Hepatocyte (in vitro differentiated cells): ENCODE measurements around the gene PACSIN3. TPM values are rescaled to one million over a fixed set of nuclear protein-coding genes. Genes with fewer than 3 reads are reported as not detected.

Experiments used
- DNase-seq: peaks from one replicate; pipeline ENCODE4 v3.0.0-alpha.2; 2016; ENCODE audit warnings: low spot score
- H2AFZ ChIP-seq: fragments of 200-600 bp; sonication (generic); 2 replicates; pipeline ENCODE4 v1.6.0; 2016; ENCODE audit warnings: antibody characterized with exemption, mild to moderate bottlenecking
- H3K27ac ChIP-seq: fragments of 200-600 bp; sonication (generic); 2 replicates; pipeline ENCODE4 v1.5.1; 2016; ENCODE audit warnings: mild to moderate bottlenecking
- H3K27me3 ChIP-seq: fragments of 200-600 bp; sonication (generic); 2 replicates; pipeline ENCODE4 v1.6.1; 2016
- H3K36me3 ChIP-seq: fragments of 200-600 bp; sonication (generic); replicated peaks from 2 replicates; pipeline ENCODE4 v1.5.1; 2016; ENCODE audit warnings: low read depth; ENCODE audit not compliant: insufficient read depth
- H3K4me1 ChIP-seq: fragments of 200-600 bp; sonication (generic); 2 replicates; pipeline ENCODE4 v1.5.1; 2016; ENCODE audit warnings: mild to moderate bottlenecking, moderate library complexity; ENCODE audit not compliant: insufficient read depth
- H3K4me2 ChIP-seq: fragments of 200-600 bp; sonication (generic); 2 replicates; pipeline ENCODE4 v1.6.0; 2016
- H3K4me3 ChIP-seq: fragments of 200-600 bp; sonication (generic); 2 replicates; pipeline ENCODE4 v1.5.1; 2016; ENCODE audit warnings: mild to moderate bottlenecking
- H3K79me2 ChIP-seq: fragments of 200-600 bp; sonication (generic); 2 replicates; pipeline ENCODE4 v1.6.0; 2017; ENCODE audit warnings: mild to moderate bottlenecking
- H3K9me2 ChIP-seq: fragments of 200-600 bp; sonication (generic); replicated peaks from 2 replicates; pipeline ENCODE4 v1.6.0; 2017; ENCODE audit warnings: mild to moderate bottlenecking; ENCODE audit not compliant: insufficient read depth
- H3K9me3 ChIP-seq: fragments of 200-600 bp; sonication (generic); 2 replicates; pipeline ENCODE4 v1.5.1; 2016; ENCODE audit warnings: low read depth, mild to moderate bottlenecking
- H4K20me1 ChIP-seq: fragments of 200-600 bp; sonication (generic); 2 replicates; pipeline ENCODE4 v1.6.0; 2016; ENCODE audit warnings: mild to moderate bottlenecking; ENCODE audit not compliant: insufficient read depth, poor library complexity, severe bottlenecking
- EZH2 ChIP-seq: fragments of 200-600 bp; sonication (generic); IDR thresholded peaks from 2 replicates; pipeline ENCODE4 v1.6.1; 2016; ENCODE audit warnings: antibody characterized with exemption, mild to moderate bottlenecking, borderline replicate concordance
- EZH2phosphoT487 ChIP-seq: fragments of 200-600 bp; sonication (generic); IDR thresholded peaks from one replicate; pipeline ENCODE4 v1.6.1; 2018; ENCODE audit warnings: antibody characterized with exemption, mild to moderate bottlenecking, low read depth, moderate library complexity; ENCODE audit not compliant: unreplicated experiment, severe bottlenecking
- WGBS: methylation state at CpG from one replicate; pipeline ENCODE4 v1.1.6; 2016; ENCODE audit warnings: low lambda C conversion rate; ENCODE audit errors: missing lambda C conversion rate; 5-methylcytosine and 5-hydroxymethylcytosine counted together
- polyA plus RNA-seq: library from polyadenylated mRNA; unstranded; fragments of >200 nt; fragmentation: Nextera tagmentation; extraction: Ambion mirVana; gene quantifications from 2 replicates; pipeline ENCODE4 v1.2.1, GENCODE V29; 2016
- total RNA-seq: library from RNA; depleted of rRNA; stranded (reverse); fragments of >200 nt; gene quantifications from 2 replicates; pipeline ENCODE4 v1.2.3, GENCODE V29; 2014
- TF ChIP-seq, protein P1 (sequence below): fragments of 200-600 bp; sonication (generic); IDR thresholded peaks from 2 replicates; pipeline ENCODE4 v1.5.1; 2016; ENCODE audit warnings: antibody characterized with exemption, mild to moderate bottlenecking; ENCODE audit not compliant: poor library complexity

The PACSIN3 gene
- total and polyA plus RNA-seq, 2 experiments from 2014 or later, result 53.7 to 70.7 TPM

- no peak for DNase-seq
- H3K36me3 ChIP-seq, result no peaks in the 10 kb centered on the region
- H3K27ac ChIP-seq, result no peak overlapping the region
Observed at GRCh38 chr11:47152126-47152952, 33.9 kb downstream of the PACSIN3 start.

GRCh38 chr11:47149782-47150181 is 36.5 kb downstream of the PACSIN3 start:
- WGBS, result 76% methylated on average over 2 of the region's 2 CpGs
- no peaks in the 10 kb centered on the region for H3K36me3 ChIP-seq
- H3K4me1 ChIP-seq, result no peaks in the 10 kb centered on the region
- H3K27me3 ChIP-seq, result no peaks in the 10 kb centered on the region
- H3K9me3 ChIP-seq, result no peaks in the 10 kb centered on the region
- no peak overlapping the region for H3K27ac ChIP-seq
- H3K4me2 ChIP-seq, result no peak overlapping the region
- H3K9me2 ChIP-seq, result no peaks in the 10 kb centered on the region
- TF ChIP-seq EZH2 (no peak), EZH2phosphoT487 (no peak)
- TF ChIP-seq, protein P1, sequence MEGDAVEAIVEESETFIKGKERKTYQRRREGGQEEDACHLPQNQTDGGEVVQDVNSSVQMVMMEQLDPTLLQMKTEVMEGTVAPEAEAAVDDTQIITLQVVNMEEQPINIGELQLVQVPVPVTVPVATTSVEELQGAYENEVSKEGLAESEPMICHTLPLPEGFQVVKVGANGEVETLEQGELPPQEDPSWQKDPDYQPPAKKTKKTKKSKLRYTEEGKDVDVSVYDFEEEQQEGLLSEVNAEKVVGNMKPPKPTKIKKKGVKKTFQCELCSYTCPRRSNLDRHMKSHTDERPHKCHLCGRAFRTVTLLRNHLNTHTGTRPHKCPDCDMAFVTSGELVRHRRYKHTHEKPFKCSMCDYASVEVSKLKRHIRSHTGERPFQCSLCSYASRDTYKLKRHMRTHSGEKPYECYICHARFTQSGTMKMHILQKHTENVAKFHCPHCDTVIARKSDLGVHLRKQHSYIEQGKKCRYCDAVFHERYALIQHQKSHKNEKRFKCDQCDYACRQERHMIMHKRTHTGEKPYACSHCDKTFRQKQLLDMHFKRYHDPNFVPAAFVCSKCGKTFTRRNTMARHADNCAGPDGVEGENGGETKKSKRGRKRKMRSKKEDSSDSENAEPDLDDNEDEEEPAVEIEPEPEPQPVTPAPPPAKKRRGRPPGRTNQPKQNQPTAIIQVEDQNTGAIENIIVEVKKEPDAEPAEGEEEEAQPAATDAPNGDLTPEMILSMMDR, result no peak
- no peak overlapping the region for H2AFZ ChIP-seq
- H3K4me3 ChIP-seq, result no peak overlapping the region
- no peaks in the 10 kb centered on the region for H3K79me2 ChIP-seq
- no peaks in the 10 kb centered on the region for H4K20me1 ChIP-seq
- no peak for DNase-seq

More at GRCh38 chr11:47152126-47152952, 33.9 kb downstream of the PACSIN3 start:
- H3K79me2 ChIP-seq, result no peaks in the 10 kb centered on the region
- TF ChIP-seq EZH2 (no peak), EZH2phosphoT487 (no peak)
- TF ChIP-seq, protein P1, result no peak
- no peaks in the 10 kb centered on the region for H3K9me3 ChIP-seq
- 83% methylated on average over 16 of the region's 16 CpGs for WGBS
- H3K4me3 ChIP-seq, result no peak overlapping the region
- no peaks in the 10 kb centered on the region for H3K4me1 ChIP-seq
- no peaks in the 10 kb centered on the region for H3K27me3 ChIP-seq
- H3K4me2 ChIP-seq, result no peak overlapping the region
- H2AFZ ChIP-seq, result no peak overlapping the region
- no peaks in the 10 kb centered on the region for H4K20me1 ChIP-seq
- no peaks in the 10 kb centered on the region for H3K9me2 ChIP-seq

- H3K79me2 ChIP-seq, result no peaks in the 10 kb centered on the region
- H3K9me3 ChIP-seq, result no peaks in the 10 kb centered on the region
- H3K4me3 ChIP-seq, result no peak overlapping the region
- no peak overlapping the region for H2AFZ ChIP-seq
- 82% methylated on average over 10 of the region's 10 CpGs for WGBS
- H3K27me3 ChIP-seq, result no peaks in the 10 kb centered on the region
- no peaks in the 10 kb centered on the region for H4K20me1 ChIP-seq
- H3K36me3 ChIP-seq, result no peaks in the 10 kb centered on the region
- no peaks in the 10 kb centered on the region for H3K9me2 ChIP-seq
- no peak for DNase-seq
- no peak overlapping the region for H3K27ac ChIP-seq
- no peak overlapping the region for H3K4me2 ChIP-seq
- TF ChIP-seq EZH2phosphoT487 (no peak), EZH2 (no peak)
- TF ChIP-seq, protein P1, result no peak
- no peaks in the 10 kb centered on the region for H3K4me1 ChIP-seq
Observed at GRCh38 chr11:47148903-47149531, 37.2 kb downstream of the PACSIN3 start.
